ENCODE results near the gene RIC8A. TPM values are rescaled to one million over a fixed set of nuclear protein-coding genes. Genes with fewer than 3 reads are reported as not detected.
"Not testable (repeated sequence)": the region's sequence is repeated elsewhere in the genome, so short reads cannot be mapped to it uniquely, and the experiment has no call there.

RIC8A gene
- total RNA-seq, 3 donors from 2014 or later (not counting 1 experiment from before 2014, with no cell fraction given), result 102 to 153 (median 106) TPM

DNA sequence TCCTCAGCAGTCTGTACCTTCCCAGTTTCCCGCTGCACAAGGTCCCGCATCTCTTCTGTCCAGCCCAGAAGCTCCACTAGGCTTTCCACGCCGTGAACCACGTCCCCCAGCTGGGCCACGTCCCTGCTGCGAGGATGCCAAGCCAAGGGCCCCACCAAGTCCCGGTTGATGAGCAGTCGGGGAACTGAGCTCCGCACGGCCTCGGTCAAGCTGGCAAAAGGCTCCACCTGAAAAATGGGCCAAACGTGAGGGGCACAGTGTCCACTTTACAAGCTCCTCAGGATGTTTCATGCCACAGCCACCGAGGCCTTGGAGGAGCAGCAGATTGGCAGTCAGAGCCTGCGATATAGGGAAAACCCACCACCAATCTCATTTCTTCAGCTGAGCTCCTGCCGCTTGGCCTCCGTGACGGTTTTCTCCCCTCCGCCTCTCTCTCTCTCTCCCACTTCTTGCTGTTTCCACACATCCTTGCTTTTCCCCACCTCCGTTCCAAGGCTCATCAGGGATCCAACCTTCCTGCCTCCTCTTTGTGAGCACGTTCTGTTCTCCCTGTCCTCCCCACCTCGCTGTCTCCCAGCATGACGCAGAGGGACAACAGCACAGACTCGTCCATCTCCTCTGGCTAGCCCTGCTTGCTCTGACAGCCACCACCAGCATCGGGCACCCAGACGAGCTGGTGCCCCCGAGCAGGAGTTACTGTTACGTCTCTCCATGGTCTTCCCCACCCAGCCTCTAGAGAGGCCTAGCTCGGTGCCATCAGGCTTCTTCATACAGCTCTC lies 11.5 kb downstream of the RIC8A start:
- Mint-ChIP-seq H3K9me3 (no peaks in the 10 kb centered on the region), H3K4me1 (peaks cover 7 to 9% of the 10 kb centered on the region in 2 donors), H3K27ac (no peak overlapping the region), H3K4me3 (no peak overlapping the region), H3K27me3 (ENCODE audit: low read depth in 2 of 2) (no peaks in the 10 kb centered on the region), H3K36me3 (peaks cover 7% of the 10 kb centered on the region)
- no peaks in the 10 kb centered on the region for H3K9me3 ChIP-seq (ENCODE audit: control insufficient read depth, insufficient read depth, low read length)
- ATAC-seq (no peak), DNase-seq (no peak)
- no peaks in the 10 kb centered on the region for H3K4me1 ChIP-seq (ENCODE audit: control insufficient read depth, insufficient read depth, low read length)
- no peak for TF ChIP-seq CTCF (IDR thresholded peaks at IDR 0.05)
- H3K27me3 ChIP-seq (ENCODE audit: control insufficient read depth, insufficient read depth, low read length), result no peaks in the 10 kb centered on the region
- intact Hi-C loops (cut with micrococcal nuclease), result no loop called here
- H3K36me3 ChIP-seq (ENCODE audit: control insufficient read depth, insufficient read depth, low read length), result peaks cover 26% of the 10 kb centered on the region
- no peak overlapping the region for H3K4me3 ChIP-seq (ENCODE audit: low read length)
- H3K27ac ChIP-seq (ENCODE audit: low read length), result no peak overlapping the region
- WGBS (ENCODE audit: insufficient coverage), result 92% methylated on average over 29 of the region's 29 CpGs

DNA sequence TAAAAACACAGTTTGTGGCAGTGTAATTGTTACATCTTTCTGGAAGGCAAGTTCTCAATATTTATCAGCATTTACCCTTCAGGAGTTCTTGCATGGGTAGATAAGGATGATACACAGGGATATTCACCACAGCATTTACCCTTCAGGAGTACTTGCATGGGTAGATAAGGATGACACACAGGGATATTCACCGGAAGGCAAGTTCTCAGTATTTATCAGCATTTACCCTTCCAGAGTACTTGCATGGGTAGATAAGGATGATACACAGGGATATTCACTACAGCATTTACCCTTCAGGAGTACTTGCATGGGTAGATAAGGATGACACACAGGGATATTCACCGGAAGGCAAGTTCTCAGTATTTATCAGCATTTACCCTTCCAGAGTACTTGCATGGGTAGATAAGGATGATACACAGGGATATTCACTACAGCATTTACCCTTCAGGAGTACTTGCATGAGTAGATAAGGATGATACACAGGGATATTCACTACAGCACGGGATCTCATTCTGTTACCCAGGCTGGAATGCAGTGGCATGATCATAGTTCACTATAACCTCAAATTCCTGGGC lies 13.2 kb downstream of the RIC8A start:
- H3K27ac Mint-ChIP-seq; H3K4me1 ChIP-seq (ENCODE audit: control insufficient read depth, insufficient read depth, low read length); H3K27me3 Mint-ChIP-seq (ENCODE audit: low read depth in 2 of 2); H3K36me3 Mint-ChIP-seq; H3K27ac ChIP-seq (ENCODE audit: low read length); H3K27me3 ChIP-seq (ENCODE audit: control insufficient read depth, insufficient read depth, low read length); intact Hi-C loops (cut with micrococcal nuclease); ATAC-seq; H3K4me1 Mint-ChIP-seq; H3K9me3 ChIP-seq (ENCODE audit: control insufficient read depth, insufficient read depth, low read length); DNase-seq; H3K4me3 Mint-ChIP-seq; H3K9me3 Mint-ChIP-seq; H3K4me3 ChIP-seq (ENCODE audit: low read length): not testable (repeated sequence)
- H3K36me3 ChIP-seq (ENCODE audit: control insufficient read depth, insufficient read depth, low read length), result peaks cover 11% of the 10 kb centered on the region
- 100% methylated on average over 1 of the region's 3 CpGs for WGBS (ENCODE audit: insufficient coverage)

DNA sequence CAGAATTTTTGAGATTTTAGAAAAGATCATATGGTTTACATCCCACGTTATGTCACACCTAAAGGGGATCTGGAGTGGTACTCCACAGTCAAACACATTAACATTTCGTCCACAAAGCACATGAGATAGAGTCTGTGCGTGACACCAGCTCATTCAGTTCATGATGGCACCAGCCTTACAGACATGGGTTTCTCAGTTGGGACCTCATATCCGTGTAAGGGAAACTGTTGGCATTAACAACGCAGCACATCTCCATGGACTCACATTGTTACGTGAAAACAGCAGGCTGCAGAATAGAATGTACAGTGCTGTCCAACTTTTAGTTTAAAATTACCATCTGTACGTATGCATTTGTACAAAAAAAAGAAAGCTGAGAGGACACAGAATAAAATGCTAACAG lies 14.0 kb downstream of the RIC8A start:
- DNase-seq (no peak), ATAC-seq (no peak)
- peaks cover 7% of the 10 kb centered on the region for H3K36me3 ChIP-seq (ENCODE audit: control insufficient read depth, insufficient read depth, low read length)
- H3K4me3 Mint-ChIP-seq, result no peak overlapping the region
- H3K27me3 ChIP-seq (ENCODE audit: control insufficient read depth, insufficient read depth, low read length), result no peaks in the 10 kb centered on the region
- H3K9me3 ChIP-seq (ENCODE audit: control insufficient read depth, insufficient read depth, low read length), result no peaks in the 10 kb centered on the region
- H3K4me3 ChIP-seq (ENCODE audit: low read length), result no peak overlapping the region
- no peaks in the 10 kb centered on the region for H3K27me3 Mint-ChIP-seq (ENCODE audit: low read depth in 2 of 2)
- no peak overlapping the region for H3K27ac ChIP-seq (ENCODE audit: low read length)
- no peak for TF ChIP-seq CTCF (IDR thresholded peaks at IDR 0.05)
- WGBS (ENCODE audit: insufficient coverage), result 95% methylated on average over 7 of the region's 7 CpGs
- H3K36me3 Mint-ChIP-seq, result peaks cover 7% of the 10 kb centered on the region
- intact Hi-C loops (cut with micrococcal nuclease), result no loop called here
- H3K27ac Mint-ChIP-seq, result no peak overlapping the region
- H3K9me3 Mint-ChIP-seq, result no peaks in the 10 kb centered on the region
- H3K4me1 ChIP-seq (ENCODE audit: control insufficient read depth, insufficient read depth, low read length), result no peaks in the 10 kb centered on the region
- H3K4me1 Mint-ChIP-seq, result peaks cover 7 to 9% of the 10 kb centered on the region in 2 donors

GRCh38 chr11:221998-222789 lies 14.7 kb downstream of the RIC8A start:
- peak overlapping the region in 1 of 2 donors; percentile 64 for H3K27ac Mint-ChIP-seq
- Histone ChIP-seq H3K9me3 (ENCODE audit: control insufficient read depth, insufficient read depth, low read length) (no peaks in the 10 kb centered on the region), H3K4me1 (ENCODE audit: control insufficient read depth, insufficient read depth, low read length) (no peaks in the 10 kb centered on the region), H3K36me3 (ENCODE audit: control insufficient read depth, insufficient read depth, low read length) (peaks cover 7% of the 10 kb centered on the region), H3K4me3 (ENCODE audit: low read length) (no peak overlapping the region), H3K27ac (ENCODE audit: low read length) (no peak overlapping the region), H3K27me3 (ENCODE audit: control insufficient read depth, insufficient read depth, low read length) (no peaks in the 10 kb centered on the region)
- no peak for ATAC-seq
- peaks cover 7% of the 10 kb centered on the region for H3K36me3 Mint-ChIP-seq
- TF ChIP-seq CTCF (IDR thresholded peaks at IDR 0.05), result no peak
- no peak for DNase-seq
- intact Hi-C loops (cut with micrococcal nuclease), result no loop called here
- WGBS (ENCODE audit: insufficient coverage), result 96% methylated on average over 14 of the region's 14 CpGs
- no peaks in the 10 kb centered on the region for H3K9me3 Mint-ChIP-seq
- no peak overlapping the region for H3K4me3 Mint-ChIP-seq
- no peaks in the 10 kb centered on the region for H3K27me3 Mint-ChIP-seq (ENCODE audit: low read depth in 2 of 2)
- H3K4me1 Mint-ChIP-seq, result peaks cover 7 to 9% of the 10 kb centered on the region in 2 donors
